B cell (primary cell): ENCODE results near the gene SRBD1. TPM values are rescaled to one million over a fixed set of nuclear protein-coding genes. Genes with fewer than 3 reads are reported as not detected.

Experiments used
- ATAC-seq: fragments of 200-7000 bp; cut with Tn5 transposase; one replicate; pipeline ENCODE4 v1.10.0; 2021; ENCODE audit warnings: low read depth, mild to moderate bottlenecking, moderate number of reproducible peaks, moderate library complexity
- CTCF ChIA-PET: fragments of 350-600 bp; sonication (Branson Sonifier 250); formaldehyde crosslinking; loops from one replicate; lab custom pipeline; 2021; ENCODE audit warnings: antibody characterized with exemption, inconsistent platforms; lab: Charles Lee
- POLR2A ChIA-PET: fragments of 350-600 bp; sonication (Branson Sonifier 250); formaldehyde crosslinking; loops from one replicate; lab custom pipeline; 2021; ENCODE audit warnings: antibody characterized with exemption; lab: Charles Lee
- DNase-seq: peaks from one replicate; pipeline ENCODE4 v3.0.0; 2013
- H2AFZ ChIP-seq: 2 replicates; pipeline ENCODE4 v1.6.1; 2012; ENCODE audit warnings: mild to moderate bottlenecking, low read depth, low read length; ENCODE audit not compliant: insufficient read depth, poor library complexity, severe bottlenecking
- H3K27ac ChIP-seq, 2 donors: 1 replicate in 1 of 2; 2 replicates in 1 of 2; pipeline ENCODE4 v1.5.1; 2012 to 2013; ENCODE audit warnings: low read length in 2 of 2, mild to moderate bottlenecking in 2 of 2, moderate library complexity in 1 of 2
- H3K27me3 ChIP-seq, 4 experiments: fragments of 200-600 bp in 1 of 4; sonication (generic) in 1 of 4; replicated peaks in 1 of 4; 1 replicate in 2 of 4; 2 replicates in 2 of 4; pipeline versions ENCODE4 v1.6.1 to v1.7.0; 2013 to 2016; ENCODE audit warnings: low read length in 3 of 4, mild to moderate bottlenecking in 2 of 4, mixed read lengths in 1 of 4, moderate library complexity in 1 of 4; ENCODE audit not compliant: insufficient read depth in 4 of 4, control insufficient read depth in 3 of 4; ENCODE audit errors: control extremely low read depth in 1 of 4
- H3K36me3 ChIP-seq, 2 experiments: replicated peaks in 1 of 2; 1 replicate in 1 of 2; 2 replicates in 1 of 2; pipeline versions ENCODE4 v1.6.1 to v1.7.1; 2013; ENCODE audit warnings: low read length in 1 of 2; ENCODE audit not compliant: insufficient read depth in 2 of 2, control insufficient read depth in 1 of 2; ENCODE audit errors: control extremely low read depth in 1 of 2, extremely low read depth in 1 of 2
- H3K4me1 ChIP-seq, 2 donors: fragments of 200-600 bp in 1 of 2; sonication (generic) in 1 of 2; 1 replicate in 1 of 2; 2 replicates in 1 of 2; pipeline versions ENCODE4 v1.5.1 to v1.6.1; 2013 to 2017; ENCODE audit warnings: low read length in 2 of 2; ENCODE audit not compliant: control insufficient read depth in 2 of 2, insufficient read depth in 2 of 2
- H3K4me2 ChIP-seq: replicated peaks from 2 replicates; pipeline ENCODE3; 2012; ENCODE audit warnings: mild to moderate bottlenecking, low read depth, low read length; ENCODE audit not compliant: poor library complexity, severe bottlenecking
- H3K4me3 ChIP-seq, 5 experiments: fragments of 200-600 bp in 1 of 5; sonication (generic) in 1 of 5; 1 replicate in 3 of 5; 2 replicates in 2 of 5; pipeline versions ENCODE4 v1.5.1 to v1.7.0; 2011 to 2016; ENCODE audit warnings: low read length in 4 of 5, mild to moderate bottlenecking in 4 of 5, low read depth in 2 of 5, control low read depth in 1 of 5, moderate library complexity in 1 of 5; ENCODE audit not compliant: insufficient read depth in 1 of 5; ENCODE audit errors: control extremely low read depth in 1 of 5, extremely low read depth in 1 of 5
- H3K79me2 ChIP-seq: fragments of 200-600 bp; sonication (generic); one replicate; pipeline ENCODE4 v1.6.0; 2016; ENCODE audit warnings: low read length; ENCODE audit not compliant: control insufficient read depth, insufficient read depth
- H3K9ac ChIP-seq: fragments of 200-600 bp; sonication (generic); 2 replicates; pipeline ENCODE4 v1.6.1; 2017; ENCODE audit warnings: mild to moderate bottlenecking, low read length, moderate library complexity
- H3K9me3 ChIP-seq, 3 donors: one replicate each; pipeline versions ENCODE4 v1.6.1 to v1.7.1; 2013; ENCODE audit warnings: low read length in 2 of 3; ENCODE audit not compliant: control insufficient read depth in 2 of 3, insufficient read depth in 1 of 3; ENCODE audit errors: control extremely low read depth in 1 of 3
- H4K20me1 ChIP-seq: 2 replicates; pipeline ENCODE4 v1.6.0; 2012; ENCODE audit warnings: mild to moderate bottlenecking, low read length; ENCODE audit not compliant: insufficient read depth, control insufficient read depth, poor library complexity, severe bottlenecking
- H3K27ac Mint-ChIP-seq: one replicate; pipeline ENCODE4 v1.8.0; 2021; ENCODE audit warnings: mixed read lengths
- H3K27me3 Mint-ChIP-seq: one replicate; pipeline ENCODE4 v1.8.0; 2021; ENCODE audit warnings: mixed read lengths
- H3K4me1 Mint-ChIP-seq: one replicate; pipeline ENCODE4 v1.8.0; 2021; ENCODE audit warnings: mixed read lengths
- H3K4me3 Mint-ChIP-seq: one replicate; pipeline ENCODE4 v1.8.0; 2021; ENCODE audit warnings: mixed read lengths
- H3K9me3 Mint-ChIP-seq: one replicate; pipeline ENCODE4 v1.8.0; 2022; ENCODE audit warnings: mixed read lengths; ENCODE audit not compliant: insufficient read depth
- EZH2 ChIP-seq: IDR thresholded peaks from 2 replicates; pipeline ENCODE4 v1.6.1; 2012; ENCODE audit warnings: borderline replicate concordance, low read depth, mild to moderate bottlenecking, moderate library complexity, low read length; ENCODE audit not compliant: insufficient read depth, poor library complexity, severe bottlenecking
- WGBS: methylation state at CpG from one replicate; pipeline ENCODE4 v1.1.5; 2013; ENCODE audit warnings: missing lambda C conversion rate; ENCODE audit not compliant: insufficient coverage; 5-methylcytosine and 5-hydroxymethylcytosine counted together
- intact Hi-C: fragments of 100-400 bp; cut with micrococcal nuclease; formaldehyde crosslinking; loops from one replicate; pipeline ENCODE4 v1.10.0; 2022
- polyA plus RNA-seq: library from polyadenylated mRNA; depleted of rRNA; stranded (reverse); fragments of >200 nt; gene quantifications from 2 replicates; pipeline ENCODE4 v1.2.3, GENCODE V29; 2012
- total RNA-seq, 2 donors: library from RNA; stranded (reverse); fragments of 120-200 nt in 1 of 2; gene quantifications; 1 replicate in 1 of 2; 2 replicates in 1 of 2; pipeline versions ENCODE4 v1.2.3 to v1.2.4, GENCODE V29; 2013 to 2022
- TF ChIP-seq, protein P1 (sequence below): fragments of 200-600 bp; IDR thresholded peaks from one replicate; pipeline ENCODE4 v1.8.0; 2022; ENCODE audit warnings: antibody characterized with exemption, mild to moderate bottlenecking

The SRBD1 gene
- total and polyA plus RNA-seq, 2 donors (not counting 1 experiment from before 2014, with no cell fraction given), result 6.2 to 27.1 TPM

DNA sequence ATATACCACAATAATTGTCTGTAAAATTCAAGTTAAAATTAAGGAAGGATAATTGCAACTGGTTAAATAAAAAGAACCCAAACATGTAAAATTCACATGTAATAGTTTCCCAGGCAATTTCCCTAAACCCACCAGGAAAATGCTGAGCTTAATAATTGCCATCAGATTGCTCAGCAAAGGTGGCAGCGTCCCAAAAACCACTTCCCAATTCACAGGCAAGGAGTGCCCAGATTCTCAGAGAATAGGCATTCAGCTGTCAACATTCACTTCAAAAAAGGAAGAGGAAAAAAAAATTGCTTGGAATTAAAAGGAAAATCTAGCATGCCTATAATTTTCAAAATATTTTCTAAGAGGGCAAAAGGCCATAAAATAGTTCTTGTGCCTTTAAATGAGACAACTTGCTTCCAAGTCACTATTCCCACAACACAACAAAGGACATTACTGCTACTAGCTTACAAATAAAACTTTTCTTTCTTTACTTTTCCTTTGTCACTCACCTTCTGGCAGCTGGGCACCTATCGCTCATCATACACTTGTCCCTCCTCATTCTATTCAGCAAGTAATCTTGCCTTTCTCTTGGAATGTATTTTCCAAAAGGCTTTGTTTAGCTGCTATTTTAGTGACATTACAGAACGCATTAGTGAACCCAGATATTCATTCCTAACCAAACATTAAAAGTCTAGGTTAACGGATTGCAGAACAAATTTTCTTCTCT, 15.2 kb downstream of the SRBD1 start:
- Histone ChIP-seq H3K9me3 (no peaks in the 10 kb centered on the region), H3K4me3 (no peak overlapping the region), H4K20me1 (peaks cover 6% of the 10 kb centered on the region), H3K27me3 (no peaks in the 10 kb centered on the region), H3K9ac (no peak overlapping the region), H3K4me2 (no peak overlapping the region), H2AFZ (no peak overlapping the region), H3K36me3 (peaks cover 10 to 41% of the 10 kb centered on the region in 2 experiments), H3K4me1 (no peaks in the 10 kb centered on the region), H3K27ac (no peak overlapping the region), H3K79me2 (peaks cover 39% of the 10 kb centered on the region)
- ChIA-PET CTCF (interaction anchor here (1.2 to 1.6 kb wide), 2 partner anchors 10 to 11 kb away, joined by 4 to 6 read pairs; no protein-coding TSS in a partner anchor), POLR2A (no interaction called here)
- DNase-seq (no peak), ATAC-seq (no peak)
- Mint-ChIP-seq H3K4me1 (peaks cover 5% of the 10 kb centered on the region), H3K9me3 (no peaks in the 10 kb centered on the region), H3K27me3 (no peaks in the 10 kb centered on the region), H3K27ac (no peak overlapping the region), H3K4me3 (no peak overlapping the region)
- no peak for TF ChIP-seq EZH2
- intact Hi-C loops, result no loop called here
- WGBS, result 86% methylated on average over 1 of the region's 4 CpGs

DNA sequence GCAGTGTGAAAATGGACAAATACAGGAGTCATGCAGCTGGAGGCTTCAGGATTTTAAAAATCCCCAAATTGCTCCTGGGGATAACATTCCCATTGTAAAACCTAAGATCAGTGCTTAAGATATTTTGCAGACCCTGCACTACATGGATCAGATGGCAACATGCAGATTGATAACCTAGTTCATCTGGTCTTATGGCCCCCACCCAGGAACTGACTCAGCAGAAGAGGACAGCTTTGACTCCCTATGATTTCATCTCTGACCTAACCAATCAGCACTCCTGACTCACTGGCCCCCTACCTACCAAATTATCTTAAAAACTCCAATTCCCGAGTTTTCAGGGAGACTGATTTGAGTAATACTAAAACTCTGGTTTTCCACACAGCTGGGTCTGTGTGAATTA, 20.0 kb downstream of the SRBD1 start:
- Histone ChIP-seq H3K4me1 (no peaks in the 10 kb centered on the region), H3K4me2 (no peak overlapping the region), H3K27ac (no peak overlapping the region), H3K36me3 (peaks cover 7 to 9% of the 10 kb centered on the region in 2 experiments), H3K79me2 (peaks cover 14% of the 10 kb centered on the region), H3K27me3 (no peaks in the 10 kb centered on the region), H3K9me3 (no peaks in the 10 kb centered on the region), H4K20me1 (peaks cover 6% of the 10 kb centered on the region), H3K9ac (no peak overlapping the region), H2AFZ (no peak overlapping the region), H3K4me3 (no peak overlapping the region)
- TF ChIP-seq, protein P1, sequence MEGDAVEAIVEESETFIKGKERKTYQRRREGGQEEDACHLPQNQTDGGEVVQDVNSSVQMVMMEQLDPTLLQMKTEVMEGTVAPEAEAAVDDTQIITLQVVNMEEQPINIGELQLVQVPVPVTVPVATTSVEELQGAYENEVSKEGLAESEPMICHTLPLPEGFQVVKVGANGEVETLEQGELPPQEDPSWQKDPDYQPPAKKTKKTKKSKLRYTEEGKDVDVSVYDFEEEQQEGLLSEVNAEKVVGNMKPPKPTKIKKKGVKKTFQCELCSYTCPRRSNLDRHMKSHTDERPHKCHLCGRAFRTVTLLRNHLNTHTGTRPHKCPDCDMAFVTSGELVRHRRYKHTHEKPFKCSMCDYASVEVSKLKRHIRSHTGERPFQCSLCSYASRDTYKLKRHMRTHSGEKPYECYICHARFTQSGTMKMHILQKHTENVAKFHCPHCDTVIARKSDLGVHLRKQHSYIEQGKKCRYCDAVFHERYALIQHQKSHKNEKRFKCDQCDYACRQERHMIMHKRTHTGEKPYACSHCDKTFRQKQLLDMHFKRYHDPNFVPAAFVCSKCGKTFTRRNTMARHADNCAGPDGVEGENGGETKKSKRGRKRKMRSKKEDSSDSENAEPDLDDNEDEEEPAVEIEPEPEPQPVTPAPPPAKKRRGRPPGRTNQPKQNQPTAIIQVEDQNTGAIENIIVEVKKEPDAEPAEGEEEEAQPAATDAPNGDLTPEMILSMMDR, result no peak
- TF ChIP-seq EZH2, result no peak
- Mint-ChIP-seq H3K4me3 (no peak overlapping the region), H3K27me3 (no peaks in the 10 kb centered on the region), H3K4me1 (peaks cover 19% of the 10 kb centered on the region), H3K27ac (no peak overlapping the region), H3K9me3 (no peaks in the 10 kb centered on the region)
- ChIA-PET POLR2A (no interaction called here), CTCF (no interaction called here)
- intact Hi-C loops, result no loop called here
- WGBS, result no CpG with 5 or more reads among the region's 1 CpG
- ATAC-seq, result no peak
- no peak for DNase-seq
